Ishikawa (cell line): ENCODE measurements around the gene LY86.

Source experiments
- TAF1 ChIP-seq: IDR thresholded peaks from 2 replicates; pipeline ENCODE4 v1.6.1; 2012; ENCODE audit warnings: low read depth, mild to moderate bottlenecking
- TCF12 ChIP-seq: IDR thresholded peaks from 2 replicates; pipeline ENCODE4 v1.6.1; 2012; ENCODE audit warnings: low read depth

- TF ChIP-seq TAF1 (no peak), TCF12 (no peak)
Observed at GRCh38 chr6:6694825-6695624, 106.5 kb downstream of the LY86 start.
